Ramos (cell line): ENCODE data around the gene COASY.

Experiments
- in situ Hi-C: fragments of 300-500 bp; cut with MboI; formaldehyde crosslinking; loops from one replicate; pipeline ENCODE4 v1.14.3; 2022; ENCODE audit warnings: low sequenced_read_pairs; ENCODE audit not compliant: unreplicated experiment

The COASY gene

GRCh38 chr17:42566883-42567573 is 5.1 kb downstream of the COASY start, which contains the start of gene MLX:
Gene MLX (plus strand): TSS chr17:42567100. CDS start chr17:42567125, 25 bp downstream.
- in situ Hi-C loops = no loop called here

- in situ Hi-C loops = no loop called here
These were observed 6.6 kb downstream of the COASY start for GRCh38 chr17:42568341-42569111.

- in situ Hi-C loops = loop anchor here (10.0 kb wide), 2 partner anchors 193 to 413 kb away; partner anchors contain the start of genes PTGES3L, RAMP2 and RUNDC1
These were observed 9.7 kb downstream of the COASY start for GRCh38 chr17:42571435-42572225.

- in situ Hi-C loops = loop anchor here (10.0 kb wide), 2 partner anchors 192 to 412 kb away; partner anchors contain the start of genes PTGES3L, RAMP2 and RUNDC1
These were observed 11.1 kb downstream of the COASY start for GRCh38 chr17:42573095-42573494.

GRCh38 chr17:42574463-42574862 is 12.5 kb downstream of the COASY start:
- in situ Hi-C loops = loop anchor here (10.0 kb wide), 2 partner anchors 190 to 410 kb away; partner anchors contain the start of genes PTGES3L, RAMP2 and RUNDC1

GRCh38 chr17:42577140-42577531 is 15.2 kb downstream of the COASY start:
- in situ Hi-C loops = loop anchor here (5.0 to 25.0 kb wide), 4 partner anchors 105 to 785 kb away; partner anchors contain the start of genes CCR10, CNTNAP1, PTGES3L and RAMP2

GRCh38 chr17:42577532-42578281 is 15.8 kb downstream of the COASY start, which contains the start of gene PSMC3IP:
Gene PSMC3IP (minus strand): TSS chr17:42577729. CDS start chr17:42577686, 43 bp downstream.
- in situ Hi-C loops = loop anchor here (5.0 to 25.0 kb wide), 4 partner anchors 105 to 785 kb away; partner anchors contain the start of genes CCR10, CNTNAP1, PTGES3L and RAMP2

GRCh38 chr17:42578282-42578869 is 16.4 kb downstream of the COASY start:
- in situ Hi-C loops = loop anchor here (5.0 to 25.0 kb wide), 4 partner anchors 104 to 784 kb away; partner anchors contain the start of genes CCR10, CNTNAP1, PTGES3L and RAMP2

- in situ Hi-C loops = loop anchor here (5.0 to 25.0 kb wide), 4 partner anchors 102 to 782 kb away; partner anchors contain the start of genes CCR10, CNTNAP1, PTGES3L and RAMP2
These were observed 18.0 kb downstream of the COASY start for GRCh38 chr17:42579794-42580551.

- in situ Hi-C loops = loop anchor here (25.0 kb wide), 1 partner anchor 780 kb away; no protein-coding TSS in a partner anchor
These were observed 19.9 kb downstream of the COASY start for GRCh38 chr17:42581744-42582270.

GRCh38 chr17:42584880-42585279 is 22.9 kb downstream of the COASY start:
- in situ Hi-C loops = loop anchor here (25.0 kb wide), 1 partner anchor 777 kb away; no protein-coding TSS in a partner anchor

GRCh38 chr17:42585353-42585752 is 23.4 kb downstream of the COASY start:
- in situ Hi-C loops = loop anchor here (25.0 kb wide), 1 partner anchor 777 kb away; no protein-coding TSS in a partner anchor

GRCh38 chr17:42586514-42587230 is 24.7 kb downstream of the COASY start:
- in situ Hi-C loops = loop anchor here (25.0 kb wide), 1 partner anchor 776 kb away; no protein-coding TSS in a partner anchor

GRCh38 chr17:42590886-42591285 is 28.9 kb downstream of the COASY start:
- in situ Hi-C loops = loop anchor here (25.0 kb wide), 1 partner anchor 771 kb away; no protein-coding TSS in a partner anchor

GRCh38 chr17:42591411-42591810 is 29.5 kb downstream of the COASY start:
- in situ Hi-C loops = loop anchor here (25.0 kb wide), 1 partner anchor 771 kb away; no protein-coding TSS in a partner anchor

- in situ Hi-C loops = loop anchor here (25.0 kb wide), 1 partner anchor 766 kb away; no protein-coding TSS in a partner anchor
These were observed 34.4 kb downstream of the COASY start for GRCh38 chr17:42596386-42596785.
